Right cardiac atrium (tissue), 5 donors: ENCODE results near the gene AMY2B. TPM values are rescaled to one million over a fixed set of nuclear protein-coding genes. Genes with fewer than 3 reads are reported as not detected.
"Not testable (repeated sequence)": the region's sequence is repeated elsewhere in the genome, so short reads cannot be mapped to it uniquely, and the experiment has no call there.

ENCODE experiments used
- ATAC-seq, 2 donors: fragments of 200-7000 bp; cut with Tn5 transposase; one replicate each; pipeline versions ENCODE4 v1.8.0 to v1.9.1; 2020; ENCODE audit warnings: moderate library complexity in 2 of 2, mild to moderate bottlenecking in 1 of 2
- DNase-seq, 3 donors: peaks; one replicate each; pipeline ENCODE4 v3.0.0-alpha.2; 2020
- H3K27ac ChIP-seq: one replicate; pipeline ENCODE4 v1.5.1; 2013; ENCODE audit warnings: mild to moderate bottlenecking, low read length, control low read depth, moderate library complexity
- H3K27me3 ChIP-seq: one replicate; pipeline ENCODE4 v1.6.1; 2013; ENCODE audit not compliant: control insufficient read depth, insufficient read depth
- H3K4me1 ChIP-seq: one replicate; pipeline ENCODE4 v1.6.1; 2013; ENCODE audit warnings: low read length; ENCODE audit not compliant: control insufficient read depth, insufficient read depth
- H3K4me3 ChIP-seq: one replicate; pipeline ENCODE4 v1.5.1; 2013; ENCODE audit warnings: low read length, control low read depth
- H3K9me3 ChIP-seq: one replicate; pipeline ENCODE4 v1.6.1; 2013; ENCODE audit warnings: low read length; ENCODE audit not compliant: control insufficient read depth
- WGBS: extraction: QIAGEN DNeasy Blood & Tissue Kit; methylation state at CpG from one replicate; pipeline ENCODE4 v1.1.7; 2013; 5-methylcytosine and 5-hydroxymethylcytosine counted together
- intact Hi-C, 4 donors: fragments of 100-400 bp; cut with DNase I; formaldehyde crosslinking; loops; one replicate each; pipeline versions ENCODE4 v1.11.0 to v1.14.0; 2022 to 2023
- long read RNA-seq, 4 donors: library from polyadenylated mRNA; unstranded; transcript quantifications; one replicate each; pipeline ENCODE4 v2.0.0, GENCODE V29; 2020 to 2021
- polyA plus RNA-seq: library from polyadenylated mRNA; stranded (reverse); fragments of 200-250 nt; gene quantifications from one replicate; pipeline ENCODE4 v1.2.3, GENCODE V29; 2013
- total RNA-seq, 4 donors: library from RNA; stranded (reverse); fragmentation: NEBNext Ultra II Directional; extraction: Animal tissue kit (Norgen Biotek cat#: 25700); gene quantifications; one replicate each; pipeline ENCODE4 v1.2.1, GENCODE V29; 2021
- donor health status: healthy with polysubstance abuse.
- donor health status: DM: no; HTN: yes; CAD: no.
- donor health status: DM: no; HTN: no; CAD: no.
- donor health status: DM: no; HTN: yes; CAD: no; lungs with severe emphysema.
- donor health status: DM: yes; HTN: yes; CAD: no.

AMY2B gene
- 10 to 100 TPM; 27.4 to 43.7 (median 37.4) TPM for total RNA-seq
- 20.8 TPM for polyA plus RNA-seq
- long read RNA-seq, donor 1, partial matches to known transcripts = 0 of 2 reads
- long read RNA-seq, donor 1, other reads (novel, unspliced or antisense) = 2 of 2 reads
- long read RNA-seq, donor 2, partial matches to known transcripts = 1 of 4 reads
- long read RNA-seq, donor 2, other reads (novel, unspliced or antisense) = 3 of 4 reads
- long read RNA-seq, donor 3, partial matches to known transcripts = 2 of 18 reads
- long read RNA-seq, donor 3, other reads (novel, unspliced or antisense) = 16 of 18 reads
- long read RNA-seq, donor 4, partial matches to known transcripts = 0 of 6 reads
- long read RNA-seq, donor 4, other reads (novel, unspliced or antisense) = 5 of 6 reads

DNA sequence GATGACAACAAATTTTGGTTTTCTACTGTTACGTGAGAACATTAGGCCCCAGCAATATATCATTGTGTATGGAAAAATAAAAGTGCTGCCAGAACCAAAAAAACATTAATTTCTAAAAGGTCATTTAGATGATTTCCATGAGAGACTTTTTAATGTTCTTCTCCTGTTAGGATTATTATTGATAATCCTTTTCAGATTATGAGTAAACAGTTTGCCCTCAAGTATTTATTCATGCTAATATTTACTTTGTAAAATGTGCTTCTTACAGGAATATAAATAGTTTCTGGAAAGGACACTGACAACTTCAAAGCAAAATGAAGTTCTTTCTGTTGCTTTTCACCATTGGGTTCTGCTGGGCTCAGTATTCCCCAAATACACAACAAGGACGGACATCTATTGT lies at the start of gene AMY2B:
Gene AMY2B, plus strand, starts transcription at position 301 of the 400 bp plus-strand sequence. Its CDS starts 14 bp downstream, at position 315.
- WGBS = 93% methylated on average over 2 of the region's 2 CpGs
- H3K9me3 ChIP-seq, intact Hi-C loops: not testable (repeated sequence)

DNA sequence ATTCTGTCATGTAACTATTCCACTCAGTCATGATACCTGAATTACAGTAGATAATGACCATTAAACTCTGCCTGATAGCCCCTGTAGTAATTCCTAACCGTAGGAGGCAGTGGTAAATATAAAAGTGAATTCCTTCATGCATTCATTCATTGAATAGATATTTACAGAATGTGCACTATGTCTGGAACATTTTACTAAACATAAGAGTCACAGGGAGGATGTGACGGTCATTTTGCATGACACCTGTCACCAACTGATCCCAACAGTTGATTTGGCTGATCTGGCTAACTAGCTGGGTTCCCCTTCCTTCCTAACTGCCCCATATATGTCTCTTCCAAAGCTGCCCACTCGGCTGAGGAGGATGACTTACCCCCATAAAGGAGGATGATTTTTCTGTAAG lies 48.0 kb upstream of the AMY2B start:
- Histone ChIP-seq H3K9me3 (no peaks in the 10 kb centered on the region), H3K4me1 (peaks cover 2% of the 10 kb centered on the region), H3K4me3 (no peak overlapping the region), H3K27me3 (no peaks in the 10 kb centered on the region), H3K27ac (no peak overlapping the region)
- intact Hi-C loops = no loop called here
- WGBS = 85% methylated on average over 3 of the region's 3 CpGs
- ATAC-seq (no peak), DNase-seq (no peak)

More for the DNA sequence above, at the start of gene AMY2B:
- H3K27ac ChIP-seq, H3K27me3 ChIP-seq, H3K4me1 ChIP-seq, H3K4me3 ChIP-seq, DNase-seq, ATAC-seq: not testable (repeated sequence)

DNA sequence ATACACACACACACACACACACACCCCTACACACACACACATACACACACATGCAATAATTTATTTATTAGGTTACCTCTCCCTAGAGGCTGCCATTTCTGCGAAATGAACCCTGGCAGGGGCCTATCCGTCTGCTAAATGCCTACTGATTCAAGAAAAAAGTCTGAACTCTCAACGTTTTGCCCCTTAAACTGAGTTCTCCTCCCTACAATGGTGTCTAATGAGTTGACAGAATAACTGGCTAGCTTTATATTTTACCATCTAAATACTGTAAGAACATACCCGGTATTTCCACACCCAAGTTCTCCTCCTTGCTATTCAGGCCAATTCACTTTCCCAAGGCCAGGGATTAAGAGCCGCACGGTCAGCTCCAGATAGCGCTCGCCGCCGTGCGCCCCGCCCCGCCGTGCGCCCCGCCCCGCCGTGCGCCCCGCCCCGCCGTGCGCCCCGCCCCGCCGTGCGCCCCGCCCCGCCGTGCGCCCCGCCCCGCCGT lies 46.2 kb upstream of the AMY2B start:
- peaks cover 2% of the 10 kb centered on the region for H3K4me1 ChIP-seq
- 4% methylated on average over 23 of the region's 34 CpGs for WGBS
- ATAC-seq (peak; percentile 90), DNase-seq (peak in 1 of 3 donors; percentile 36)
- no peaks in the 10 kb centered on the region for H3K9me3 ChIP-seq
- intact Hi-C loops = no loop called here
- H3K4me3 ChIP-seq = peak overlapping the region; percentile 61
- peak overlapping the region; percentile 20 for H3K27ac ChIP-seq
- H3K27me3 ChIP-seq = no peaks in the 10 kb centered on the region

GRCh38 chr1:103525607-103526507 lies 45.5 kb upstream of the AMY2B start, which contains the start of gene RNPC3:
Gene RNPC3 (plus strand): TSS chr1:103525699. CDS start chr1:103526071, 372 bp downstream.
- Histone ChIP-seq H3K4me3 (peak within 1 kb of the TSS; percentile 61), H3K4me1 (peaks cover 2% of the 10 kb centered on the region), H3K27ac (peak within 1 kb of the TSS; percentile 68), H3K27me3 (no peaks in the 10 kb centered on the region), H3K9me3 (no peaks in the 10 kb centered on the region)
- intact Hi-C loops = no loop called here
- ATAC-seq (peak; percentile 92), DNase-seq (peak; percentile 87 to 95 (median 94))
- under 1% methylated on average over 60 of the region's 62 CpGs for WGBS

DNA sequence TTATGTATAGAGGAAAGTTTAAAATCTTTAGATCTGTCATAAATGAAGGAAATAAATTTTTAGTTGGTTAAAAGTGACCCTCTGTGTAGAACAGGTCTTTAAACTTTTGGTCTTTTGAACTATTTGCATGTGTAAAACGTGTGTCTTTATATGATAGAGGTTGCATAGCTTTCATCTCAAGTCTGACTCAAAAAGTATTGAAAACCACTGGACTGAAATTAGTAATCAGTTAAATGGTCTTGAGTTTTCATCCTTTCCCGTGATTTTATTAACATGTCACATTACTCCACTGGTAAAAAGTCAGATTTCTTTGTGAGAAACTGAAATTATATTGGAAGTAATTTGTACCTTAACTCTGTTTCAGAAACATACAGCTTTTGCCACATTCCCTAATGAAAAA lies 44.1 kb upstream of the AMY2B start:
- peaks cover 2% of the 10 kb centered on the region for H3K4me1 ChIP-seq
- ATAC-seq = no peak
- no peak for DNase-seq
- WGBS = 47% methylated on average over 2 of the region's 2 CpGs
- intact Hi-C loops = no loop called here
- H3K27me3 ChIP-seq = no peaks in the 10 kb centered on the region
- H3K4me3 ChIP-seq = peak overlapping the region; percentile 58
- no peak overlapping the region for H3K27ac ChIP-seq
- no peaks in the 10 kb centered on the region for H3K9me3 ChIP-seq

DNA sequence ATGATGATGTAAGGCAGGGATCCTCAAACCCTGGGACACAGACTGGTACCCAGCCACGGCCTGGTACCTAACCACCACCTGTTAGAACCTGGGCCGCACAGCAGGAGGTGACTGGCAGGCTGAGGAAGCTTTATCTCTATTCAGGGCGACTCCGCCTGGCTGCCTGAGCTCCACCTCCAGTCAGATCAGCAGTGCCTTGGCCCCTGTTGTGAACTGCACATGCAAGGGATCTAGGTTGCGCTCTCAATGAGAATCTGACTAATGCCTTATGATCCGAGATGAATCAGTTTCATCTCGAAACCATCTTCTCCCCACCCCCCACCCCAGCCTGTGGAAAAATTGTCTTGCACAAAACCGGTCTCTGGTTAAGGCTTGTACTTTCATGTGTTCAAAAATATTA lies 41.6 kb upstream of the AMY2B start:
- WGBS = 88% methylated on average over 8 of the region's 8 CpGs
- Histone ChIP-seq H3K4me1 (peaks cover 2% of the 10 kb centered on the region), H3K9me3 (no peaks in the 10 kb centered on the region), H3K27me3 (no peaks in the 10 kb centered on the region), H3K4me3 (no peak overlapping the region), H3K27ac (no peak overlapping the region)
- DNase-seq (peak in 1 of 3 donors; percentile 35), ATAC-seq (no peak)
- intact Hi-C loops = no loop called here

GRCh38 chr1:103538226-103538625 lies 33.2 kb upstream of the AMY2B start:
- DNase-seq (no peak), ATAC-seq (no peak)
- Histone ChIP-seq H3K4me3 (no peak overlapping the region), H3K27me3 (no peaks in the 10 kb centered on the region), H3K9me3 (no peaks in the 10 kb centered on the region), H3K4me1 (no peaks in the 10 kb centered on the region), H3K27ac (no peak overlapping the region)
- intact Hi-C loops = no loop called here
- 96% methylated on average over 2 of the region's 2 CpGs for WGBS

DNA sequence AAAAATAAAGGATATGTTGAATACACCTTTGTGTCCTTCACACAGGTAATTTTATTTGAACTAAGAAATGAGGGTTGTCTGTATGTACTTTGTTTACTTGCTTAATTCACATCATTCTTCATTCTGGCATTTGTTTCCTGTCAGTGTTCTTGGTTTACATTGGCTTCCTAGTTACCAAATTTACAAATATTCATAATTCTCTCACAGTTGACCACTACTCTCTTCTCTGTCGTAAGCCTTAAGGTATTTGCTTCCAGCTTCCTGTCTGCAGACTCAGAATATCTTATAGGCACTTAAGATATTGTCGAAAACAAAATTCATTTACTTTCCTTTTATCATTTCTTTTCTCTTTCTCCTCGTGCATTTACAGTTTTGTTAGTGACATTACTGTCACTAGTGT lies 30.0 kb upstream of the AMY2B start:
- Histone ChIP-seq H3K27me3 (no peaks in the 10 kb centered on the region), H3K4me1 (no peaks in the 10 kb centered on the region), H3K9me3 (no peaks in the 10 kb centered on the region), H3K4me3 (no peak overlapping the region), H3K27ac (no peak overlapping the region)
- ATAC-seq (no peak), DNase-seq (no peak)
- WGBS = 93% methylated on average over 3 of the region's 3 CpGs
- intact Hi-C loops = no loop called here

DNA sequence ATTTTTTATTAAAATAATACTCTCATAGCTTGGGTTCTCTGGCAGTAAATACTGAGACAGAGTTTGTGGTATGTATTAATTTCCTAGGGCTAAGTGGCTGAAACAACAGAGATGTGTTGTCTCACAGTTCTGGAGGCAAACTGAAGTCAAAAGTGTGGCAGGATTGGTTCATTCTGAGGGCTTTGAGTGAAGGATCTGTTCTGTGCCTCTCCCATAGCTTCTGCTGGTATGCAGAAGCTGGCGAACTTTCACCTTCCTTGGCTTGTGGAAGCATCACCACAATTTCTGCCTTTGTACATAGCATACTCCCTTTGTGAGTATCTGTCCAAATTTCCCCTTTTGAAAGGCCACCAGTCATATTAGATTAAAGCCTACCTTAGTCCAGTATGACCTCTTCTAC lies 24.9 kb upstream of the AMY2B start:
- Histone ChIP-seq H3K4me1 (no peaks in the 10 kb centered on the region), H3K27me3 (no peaks in the 10 kb centered on the region), H3K4me3 (no peak overlapping the region), H3K27ac (no peak overlapping the region), H3K9me3 (no peaks in the 10 kb centered on the region)
- DNase-seq (no peak), ATAC-seq (no peak)
- 96% methylated on average over 1 of the region's 1 CpG for WGBS
- intact Hi-C loops = no loop called here

- Histone ChIP-seq H3K27me3 (no peaks in the 10 kb centered on the region), H3K27ac (no peak overlapping the region), H3K9me3 (no peaks in the 10 kb centered on the region), H3K4me3 (no peak overlapping the region), H3K4me1 (no peaks in the 10 kb centered on the region)
- WGBS = 84% methylated on average over 3 of the region's 3 CpGs
- DNase-seq (no peak), ATAC-seq (no peak)
- intact Hi-C loops = no loop called here
Measured at GRCh38 chr1:103547840-103548239, 23.5 kb upstream of the AMY2B start.

- H3K4me1 ChIP-seq = peaks cover 2% of the 10 kb centered on the region
- no peak for DNase-seq
- no peaks in the 10 kb centered on the region for H3K27me3 ChIP-seq
- H3K27ac ChIP-seq = no peak overlapping the region
- intact Hi-C loops = no loop called here
- ATAC-seq = no peak
- no peak overlapping the region for H3K4me3 ChIP-seq
- no peaks in the 10 kb centered on the region for H3K9me3 ChIP-seq
Measured at GRCh38 chr1:103560427-103560826, 11.0 kb upstream of the AMY2B start.
